Measurements from ENCODE around the gene DDX46. TPM values are rescaled to one million over a fixed set of nuclear protein-coding genes. Genes with fewer than 3 reads are reported as not detected.

Gene DDX46
- total RNA-seq, 6 donors from 2014 or later: 31.2 to 68.9 (median 45.0) TPM

GRCh38 chr5:134817006-134817405 is 58.4 kb downstream of the DDX46 start:
- peaks cover 21 to 86% (median 56%) of the 10 kb centered on the region in 4 donors for H3K36me3 ChIP-seq
- 79 to 90% methylated on average over 4 of the region's 4 CpGs for WGBS, 2 donors
- TF ChIP-seq POLR2A (IDR thresholded peaks at IDR 0.05) (no peak), EP300 (IDR thresholded peaks at IDR 0.05) (no peak), POLR2AphosphoS5 (IDR thresholded peaks at IDR 0.05) (no peak), CTCF (IDR thresholded peaks at IDR 0.05) (no peak)

GRCh38 chr5:134818776-134819175 is 60.2 kb downstream of the DDX46 start:
- Histone ChIP-seq H3K36me3 (peaks cover 11 to 86% (median 53%) of the 10 kb centered on the region in 4 donors), H3K9me3 (no peaks in the 10 kb centered on the region), H3K27me3 (no peaks in the 10 kb centered on the region), H3K4me1 (peaks cover 0 to 7% (median 0%) of the 10 kb centered on the region in 4 donors), H3K4me3 (no peak overlapping the region), H3K27ac (no peak overlapping the region)
- 79 to 92% methylated on average over 4 of the region's 4 CpGs for WGBS, 2 donors
- ATAC-seq (ENCODE audit: low FRiP score in 2 of 2) (no peak), DNase-seq (no peak)
- no peak for TF ChIP-seq POLR2A (IDR thresholded peaks at IDR 0.05)
- TF ChIP-seq POLR2AphosphoS5 (IDR thresholded peaks at IDR 0.05): no peak
- TF ChIP-seq CTCF (IDR thresholded peaks at IDR 0.05): no peak
- TF ChIP-seq EP300 (IDR thresholded peaks at IDR 0.05): no peak

More at GRCh38 chr5:134817006-134817405, 58.4 kb downstream of the DDX46 start:
- no peaks in the 10 kb centered on the region for H3K27me3 ChIP-seq
- peaks cover 0 to 7% (median 0%) of the 10 kb centered on the region in 4 donors for H3K4me1 ChIP-seq
- H3K4me3 ChIP-seq: no peak overlapping the region
- ATAC-seq (ENCODE audit: low FRiP score in 2 of 2) (no peak), DNase-seq (no peak)
- no peak overlapping the region for H3K27ac ChIP-seq
- H3K9me3 ChIP-seq: no peaks in the 10 kb centered on the region

GRCh38 chr5:134819407-134819963 is 60.9 kb downstream of the DDX46 start:
- no peak overlapping the region for H3K27ac ChIP-seq
- no peak for TF ChIP-seq CTCF (IDR thresholded peaks at IDR 0.05)
- no peak for TF ChIP-seq POLR2A (IDR thresholded peaks at IDR 0.05)
- no peak for TF ChIP-seq EP300 (IDR thresholded peaks at IDR 0.05)
- TF ChIP-seq POLR2AphosphoS5 (IDR thresholded peaks at IDR 0.05): no peak
- H3K9me3 ChIP-seq: no peaks in the 10 kb centered on the region
- DNase-seq: peak in 1 of 2 donors; percentile 40
- H3K4me1 ChIP-seq: peaks cover 0 to 7% (median 0%) of the 10 kb centered on the region in 4 donors
- peak in 1 of 2 donors; percentile 26 for ATAC-seq (ENCODE audit: low FRiP score in 2 of 2)
- peaks cover 11 to 86% (median 55%) of the 10 kb centered on the region in 4 donors for H3K36me3 ChIP-seq
- WGBS, 2 donors: 86 to 90% methylated on average over 4 of the region's 4 CpGs
- no peaks in the 10 kb centered on the region for H3K27me3 ChIP-seq
- no peak overlapping the region for H3K4me3 ChIP-seq

- 83 to 92% methylated on average over 7 of the region's 7 CpGs for WGBS, 2 donors
- H3K36me3 ChIP-seq: peaks cover 11 to 91% (median 51%) of the 10 kb centered on the region in 4 donors
Measured at GRCh38 chr5:134821841-134822240, 63.3 kb downstream of the DDX46 start.

More at GRCh38 chr5:134821841-134822240, 63.3 kb downstream of the DDX46 start:
- H3K27me3 ChIP-seq: no peaks in the 10 kb centered on the region
- DNase-seq (no peak), ATAC-seq (ENCODE audit: low FRiP score in 2 of 2) (no peak)
- H3K4me3 ChIP-seq: no peak overlapping the region
- TF ChIP-seq POLR2A (IDR thresholded peaks at IDR 0.05) (no peak), POLR2AphosphoS5 (IDR thresholded peaks at IDR 0.05) (no peak), CTCF (IDR thresholded peaks at IDR 0.05) (no peak), EP300 (IDR thresholded peaks at IDR 0.05) (no peak)
- H3K9me3 ChIP-seq: no peaks in the 10 kb centered on the region
- peaks cover 0 to 7% (median 0%) of the 10 kb centered on the region in 4 donors for H3K4me1 ChIP-seq
- no peak overlapping the region for H3K27ac ChIP-seq
